ENCODE measurements around the gene ZNF414. TPM values are rescaled to one million over a fixed set of nuclear protein-coding genes. Genes with fewer than 3 reads are reported as not detected.
"Not testable (repeated sequence)": the region's sequence is repeated elsewhere in the genome, so short reads cannot be mapped to it uniquely, and the experiment has no call there.

The ZNF414 gene, protein sequence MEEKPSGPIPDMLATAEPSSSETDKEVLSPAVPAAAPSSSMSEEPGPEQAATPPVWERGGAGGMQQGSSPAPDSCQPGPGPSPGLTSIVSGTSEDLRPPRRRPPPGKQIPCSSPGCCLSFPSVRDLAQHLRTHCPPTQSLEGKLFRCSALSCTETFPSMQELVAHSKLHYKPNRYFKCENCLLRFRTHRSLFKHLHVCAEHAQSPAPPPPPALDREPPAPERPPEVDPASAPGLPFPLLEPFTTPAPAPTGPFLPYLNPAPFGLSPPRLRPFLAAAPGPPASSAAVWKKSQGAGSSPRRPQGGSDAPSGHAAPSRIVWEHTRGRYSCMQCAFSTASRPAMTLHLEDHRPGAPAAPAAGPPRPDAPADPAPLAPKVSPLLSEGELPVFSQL
- 18.5 TPM for total RNA-seq
- long read RNA-seq, partial matches to known transcripts: 2 of 4 reads
- long read RNA-seq, other reads (novel, unspliced or antisense): 1 of 4 reads

DNA sequence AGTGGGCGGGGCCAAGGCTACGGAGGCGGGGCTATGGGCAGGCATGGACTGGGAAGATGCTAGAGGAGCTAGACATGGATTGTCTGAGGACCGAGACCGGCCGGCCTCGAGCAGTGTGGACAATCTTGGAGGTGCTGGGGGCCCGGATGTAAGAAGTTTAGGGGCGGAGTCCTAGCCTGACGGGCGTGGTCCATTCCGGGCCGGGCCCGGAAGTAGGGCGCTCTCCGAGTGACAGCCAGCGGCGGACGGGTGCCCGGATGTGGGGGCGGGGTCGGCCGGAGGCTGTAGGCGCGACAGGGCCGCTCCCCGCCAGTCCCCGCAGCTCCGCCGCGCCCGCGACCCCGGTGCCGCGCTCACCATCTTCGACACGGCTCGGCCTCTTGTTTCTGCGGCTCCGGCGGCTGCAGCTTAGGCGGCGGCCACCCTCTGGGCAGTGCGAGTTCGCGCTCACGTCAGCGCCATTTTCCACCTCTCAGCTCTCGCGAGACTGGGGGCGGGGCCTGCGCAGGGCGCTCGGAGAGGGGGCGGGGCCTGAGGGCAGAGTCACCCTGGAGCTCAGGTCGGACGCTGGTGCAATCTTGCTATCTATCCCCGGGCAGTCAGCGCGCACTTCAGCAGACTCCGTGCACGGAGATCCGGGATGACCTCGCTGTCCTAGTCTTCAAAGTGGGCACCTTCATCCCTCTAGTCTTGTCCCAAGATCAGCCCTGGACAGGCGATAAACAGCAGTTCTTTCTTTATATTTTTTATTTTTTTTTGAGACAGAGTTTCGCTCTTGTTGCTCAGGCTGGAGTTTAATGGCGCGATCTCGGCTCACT, at the start of gene ZNF414:
ZNF414 (minus strand) TSS at position 481 of the 818 bp plus-strand sequence; CDS start at position 360, 121 bp downstream.
- peak; percentile 98 for DNase-seq (ENCODE audit: low spot score)

DNA sequence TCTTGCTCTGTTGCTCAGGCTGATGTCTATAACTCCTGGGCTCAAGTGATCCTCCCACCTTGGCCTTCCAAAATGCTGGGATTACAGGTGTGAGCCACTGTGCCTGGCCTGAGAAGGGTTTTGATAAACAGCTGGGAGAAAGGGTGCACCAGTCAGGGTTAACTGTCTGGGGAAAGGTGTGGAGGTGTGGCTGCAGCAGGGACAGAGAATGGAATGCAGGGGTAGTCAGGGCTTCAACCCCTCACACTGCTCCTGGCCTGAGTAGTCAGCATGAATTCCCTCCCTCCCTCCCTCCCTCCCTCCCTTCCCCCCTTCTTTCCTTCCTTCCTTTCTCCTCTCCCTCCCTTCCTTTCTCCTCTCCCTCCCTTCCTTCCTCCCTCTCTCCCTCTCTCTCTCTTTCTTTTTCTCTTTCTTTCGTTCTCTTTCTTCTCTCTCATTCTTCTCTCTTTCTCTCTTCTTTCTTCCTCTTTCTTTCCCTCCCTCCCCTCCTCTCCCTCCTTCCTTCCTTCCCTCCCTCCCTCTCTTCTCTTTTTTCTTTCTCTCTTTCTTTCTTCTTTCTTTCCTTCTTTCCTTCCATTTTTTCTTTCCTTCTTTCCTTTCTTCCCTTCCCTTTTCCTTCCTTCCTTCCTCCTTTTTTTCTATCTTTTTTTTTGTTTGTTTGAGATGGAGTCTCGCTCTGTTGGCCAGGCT, 47.3 kb upstream of the ZNF414 start:
- DNase-seq (ENCODE audit: low spot score): no peak

DNA sequence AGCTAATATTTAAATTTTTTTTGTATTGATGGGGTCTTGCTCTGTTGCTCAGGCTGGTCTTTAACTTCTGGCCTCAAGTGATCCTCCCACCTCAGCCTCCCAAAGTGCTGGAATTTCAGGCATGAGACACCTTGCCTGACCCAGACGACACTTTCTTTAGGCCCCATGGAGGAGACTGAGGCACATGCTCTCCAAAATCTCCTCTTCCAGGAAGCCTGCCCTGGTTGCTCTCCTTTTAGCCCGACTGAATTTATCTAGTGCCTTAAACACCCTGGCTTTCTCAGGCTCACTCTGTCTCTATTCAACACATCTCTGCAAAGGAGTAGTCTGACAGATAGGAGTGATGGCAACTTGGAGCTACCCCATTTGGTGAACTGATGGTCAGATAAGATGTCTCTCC, 44.4 kb upstream of the ZNF414 start:
- DNase-seq (ENCODE audit: low spot score): no peak

DNA sequence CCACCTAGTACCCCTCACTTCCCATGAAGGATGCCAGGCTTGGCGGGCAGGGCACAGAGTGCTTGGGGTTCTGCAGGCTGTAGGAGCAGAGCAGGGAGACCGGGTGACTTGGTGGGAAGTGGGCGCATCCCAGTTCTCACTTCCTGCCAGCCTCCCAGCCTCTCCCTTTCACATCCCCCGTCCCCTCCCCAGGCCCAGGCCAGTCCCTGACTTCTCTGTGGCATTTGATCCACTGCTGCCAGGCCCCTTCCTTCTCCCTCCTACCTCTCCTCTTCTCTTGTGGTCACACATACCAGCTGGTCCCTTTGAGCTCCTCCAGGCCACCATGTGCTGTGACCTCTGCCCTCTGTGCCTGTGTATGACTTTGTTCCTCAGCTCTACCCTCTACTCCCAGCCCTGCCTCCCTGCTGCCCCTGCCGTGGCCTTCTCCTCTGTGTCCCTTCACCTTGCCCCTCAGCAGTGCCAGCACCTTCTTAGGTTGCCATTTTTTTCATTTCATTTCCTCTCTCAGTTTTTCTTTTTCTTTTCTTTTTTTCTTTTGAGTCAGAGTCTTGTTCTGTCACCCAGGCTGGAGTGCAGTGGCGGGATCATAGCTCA, 43.8 kb upstream of the ZNF414 start:
- DNase-seq (ENCODE audit: low spot score): no peak

DNA sequence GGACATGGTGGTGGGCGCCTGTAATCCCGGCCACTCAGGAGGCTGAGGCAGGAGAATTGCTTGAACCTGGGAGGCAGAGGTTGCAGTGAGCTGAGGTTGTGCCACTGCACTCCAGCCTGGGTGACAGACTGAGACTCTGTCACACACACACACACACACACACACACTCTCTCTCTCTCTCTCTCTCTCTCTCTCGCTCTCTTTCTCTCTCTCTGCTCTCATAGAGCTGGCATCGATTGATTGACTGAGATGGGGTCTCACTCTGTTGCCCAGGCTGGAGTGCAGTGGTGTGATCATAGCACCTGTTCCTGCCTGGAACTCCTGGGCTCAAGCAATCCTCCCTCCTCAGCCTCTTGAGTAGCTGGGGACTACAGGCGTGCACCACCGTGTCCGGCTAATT, 39.8 kb upstream of the ZNF414 start:
- DNase-seq (ENCODE audit: low spot score): not testable (repeated sequence)

DNA sequence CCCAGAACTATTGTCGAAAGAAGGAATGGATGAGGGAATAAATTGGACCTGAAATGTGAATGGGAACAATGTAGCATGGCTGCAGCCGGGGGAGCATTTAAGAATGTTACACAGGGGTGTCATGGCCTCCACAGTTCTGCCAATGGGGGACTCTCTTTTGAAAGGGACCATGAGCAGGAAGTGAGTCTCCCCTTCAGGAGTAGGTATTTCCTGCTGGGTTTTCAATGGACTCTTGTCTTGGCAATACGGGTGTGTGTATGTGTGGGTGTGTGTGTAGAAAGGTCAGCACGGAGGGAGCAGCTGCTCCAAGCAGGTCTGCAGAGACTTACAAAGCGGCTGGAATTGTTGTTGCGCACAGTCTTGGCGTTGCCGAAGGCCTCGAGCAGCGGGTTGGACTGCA, 38.8 kb upstream of the ZNF414 start:
- DNase-seq (ENCODE audit: low spot score): no peak

DNA sequence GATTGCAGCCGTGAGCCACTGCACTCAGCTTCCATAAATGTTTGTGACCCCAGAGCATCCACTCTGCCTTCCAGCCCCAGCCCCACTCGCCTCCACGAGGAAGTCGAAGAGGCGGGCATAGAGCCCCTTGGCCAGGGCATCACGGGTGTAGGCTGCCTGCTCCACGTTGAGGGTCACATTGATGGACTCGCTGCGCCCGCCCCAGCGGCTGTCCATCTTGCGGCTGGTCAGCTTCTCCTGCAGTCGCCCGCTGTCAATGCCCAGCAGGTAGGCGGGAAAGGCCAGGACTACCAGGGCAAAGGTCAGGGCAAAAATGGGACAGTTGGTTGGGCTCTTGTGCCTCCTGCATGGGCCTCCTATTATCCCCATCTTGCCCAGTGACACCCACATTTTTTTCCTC, 36.1 kb upstream of the ZNF414 start:
- no peak for DNase-seq (ENCODE audit: low spot score)

DNA sequence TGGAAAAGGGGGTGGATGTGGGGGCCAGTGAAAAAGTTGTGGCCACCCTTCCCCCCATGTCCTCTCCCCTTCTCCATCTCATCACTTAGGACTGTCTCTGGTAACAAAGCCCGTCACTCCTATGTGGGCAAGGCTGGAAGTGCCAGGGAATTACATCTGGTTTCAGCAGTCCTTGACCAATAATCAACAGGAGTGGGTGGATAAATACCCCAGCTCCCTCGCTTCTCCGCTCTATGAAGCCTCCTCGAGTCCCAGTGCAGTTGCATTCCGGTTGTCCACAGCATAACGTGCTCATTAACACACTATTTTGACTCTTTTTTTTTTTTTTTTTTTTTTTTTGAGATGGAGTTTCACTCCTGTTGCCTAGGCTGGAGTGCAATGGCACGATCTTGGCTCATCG, 31.8 kb upstream of the ZNF414 start:
- no peak for DNase-seq (ENCODE audit: low spot score)

DNA sequence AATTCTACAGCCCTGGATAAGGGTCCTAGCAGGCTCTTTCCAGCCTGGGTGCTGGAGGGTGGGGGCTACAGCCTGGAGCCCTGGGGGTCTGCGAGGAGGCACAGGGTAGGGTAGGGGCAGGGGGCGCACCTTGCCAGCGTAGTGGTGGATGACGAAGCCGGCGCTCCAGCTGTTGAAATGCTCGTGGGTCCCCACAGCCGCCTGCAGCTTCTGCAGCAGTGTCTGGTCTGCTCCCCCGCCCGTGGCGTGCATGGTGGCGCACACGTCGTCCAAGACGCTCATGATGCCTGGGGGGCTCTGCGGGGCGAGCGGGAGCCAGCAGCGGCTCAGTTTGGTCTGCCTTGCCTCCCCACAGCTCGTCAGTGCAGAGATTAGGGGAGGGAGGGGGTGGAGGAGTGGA, 30.2 kb upstream of the ZNF414 start:
- DNase-seq (ENCODE audit: low spot score): no peak

DNA sequence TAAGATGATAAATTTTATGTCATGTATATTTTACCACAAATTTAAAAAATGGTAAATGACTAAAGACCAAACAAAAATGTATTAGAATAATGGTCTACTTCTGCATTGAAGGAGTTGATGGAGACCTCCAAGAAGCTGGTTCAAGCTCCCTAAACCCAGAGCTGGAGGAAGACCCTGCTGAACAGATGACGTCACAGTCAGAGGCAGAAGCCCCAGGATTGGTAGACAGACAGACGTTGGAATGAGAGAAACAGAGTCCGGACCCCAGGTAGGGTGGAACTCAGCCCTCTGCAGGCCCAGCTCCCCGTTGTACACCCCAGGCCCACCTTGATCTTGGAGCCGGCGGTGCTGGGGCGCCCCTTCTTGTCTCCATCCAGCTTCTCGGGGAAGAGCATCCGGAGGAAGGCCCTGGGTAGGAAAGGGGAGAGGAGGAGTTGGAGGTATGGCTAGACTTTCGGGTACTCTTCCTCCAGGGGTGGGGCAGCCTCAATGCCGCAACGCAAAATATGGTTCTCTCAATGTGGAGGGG, 25.7 kb upstream of the ZNF414 start:
- DNase-seq (ENCODE audit: low spot score): no peak

DNA sequence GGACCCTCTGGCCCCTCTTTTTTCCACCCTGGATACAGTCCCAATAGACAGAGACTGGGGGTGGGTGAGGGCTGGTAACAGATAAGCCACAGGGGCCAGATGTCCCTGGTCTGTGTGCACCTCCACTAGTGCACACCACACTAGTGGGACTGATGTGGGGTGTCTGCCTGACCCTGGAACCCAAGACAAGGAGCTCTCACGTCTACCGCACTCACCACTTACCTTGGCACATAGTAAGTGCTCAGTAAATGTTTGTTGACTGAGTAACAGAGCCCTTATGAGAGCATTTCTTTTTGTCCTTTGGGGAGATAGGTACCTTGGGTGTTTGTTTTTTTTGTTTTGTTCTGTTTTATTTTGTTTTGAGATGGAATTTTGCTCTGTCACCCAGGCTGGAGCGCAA, 23.1 kb upstream of the ZNF414 start:
- DNase-seq (ENCODE audit: low spot score): no peak

DNA sequence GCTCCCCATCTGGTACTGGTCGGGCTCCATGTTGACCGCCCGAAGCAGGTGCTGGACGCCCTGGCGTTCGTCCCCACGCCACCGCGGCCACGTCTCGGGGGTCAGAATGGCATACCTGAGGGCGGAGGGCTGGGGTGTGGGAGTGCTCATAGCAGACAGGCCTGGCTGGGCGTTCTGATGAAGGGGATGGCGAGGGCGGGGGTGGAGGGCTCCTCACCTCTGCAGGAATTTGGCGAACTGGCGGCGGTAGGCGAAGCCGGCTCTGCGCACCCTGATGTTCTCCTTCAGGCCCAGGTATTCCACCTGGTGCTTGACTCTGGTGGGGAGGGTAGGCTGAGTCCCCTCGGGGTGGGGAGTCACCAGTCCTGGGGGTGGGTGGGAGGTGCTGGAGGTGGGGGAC, 22.3 kb upstream of the ZNF414 start:
- no peak for DNase-seq (ENCODE audit: low spot score)

DNA sequence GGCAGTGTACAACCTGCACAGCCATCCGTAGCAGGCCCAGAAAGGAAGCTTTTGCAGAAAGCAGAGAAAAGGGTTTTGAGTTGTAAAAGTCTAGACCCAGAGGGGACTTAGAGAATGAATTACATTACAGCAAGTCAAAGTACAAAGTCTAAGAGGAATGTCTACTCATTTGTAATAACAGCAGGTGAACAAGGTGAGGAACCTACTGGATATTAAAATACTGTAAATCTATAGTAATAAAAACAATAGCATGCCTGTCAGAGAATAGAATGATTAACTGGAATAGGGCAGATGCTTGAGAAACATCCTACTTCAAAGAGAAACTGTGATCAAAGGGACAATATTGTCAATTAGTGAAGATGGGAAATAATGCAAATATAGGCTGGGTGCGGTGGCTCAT, 18.3 kb upstream of the ZNF414 start:
- no peak for DNase-seq (ENCODE audit: low spot score)

DNA sequence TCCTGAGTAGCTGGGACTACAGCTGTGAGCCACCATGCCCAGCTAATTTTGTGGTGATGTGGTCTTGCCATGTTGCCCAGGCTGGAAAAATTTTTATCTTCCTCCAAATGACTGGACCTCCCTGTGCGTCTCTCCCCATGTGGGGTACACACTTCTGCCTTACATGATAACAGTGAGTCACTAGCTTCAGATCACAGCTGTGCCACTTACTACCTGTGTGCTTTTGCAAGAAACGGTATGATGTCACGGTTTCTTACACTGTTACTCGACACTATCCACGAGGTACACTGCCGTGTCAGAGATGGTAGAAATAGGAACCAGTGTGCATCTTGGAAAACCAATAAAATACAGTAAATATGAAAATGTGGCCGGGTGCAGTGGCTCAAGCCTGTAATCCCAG, 17.5 kb upstream of the ZNF414 start:
- DNase-seq (ENCODE audit: low spot score): no peak

DNA sequence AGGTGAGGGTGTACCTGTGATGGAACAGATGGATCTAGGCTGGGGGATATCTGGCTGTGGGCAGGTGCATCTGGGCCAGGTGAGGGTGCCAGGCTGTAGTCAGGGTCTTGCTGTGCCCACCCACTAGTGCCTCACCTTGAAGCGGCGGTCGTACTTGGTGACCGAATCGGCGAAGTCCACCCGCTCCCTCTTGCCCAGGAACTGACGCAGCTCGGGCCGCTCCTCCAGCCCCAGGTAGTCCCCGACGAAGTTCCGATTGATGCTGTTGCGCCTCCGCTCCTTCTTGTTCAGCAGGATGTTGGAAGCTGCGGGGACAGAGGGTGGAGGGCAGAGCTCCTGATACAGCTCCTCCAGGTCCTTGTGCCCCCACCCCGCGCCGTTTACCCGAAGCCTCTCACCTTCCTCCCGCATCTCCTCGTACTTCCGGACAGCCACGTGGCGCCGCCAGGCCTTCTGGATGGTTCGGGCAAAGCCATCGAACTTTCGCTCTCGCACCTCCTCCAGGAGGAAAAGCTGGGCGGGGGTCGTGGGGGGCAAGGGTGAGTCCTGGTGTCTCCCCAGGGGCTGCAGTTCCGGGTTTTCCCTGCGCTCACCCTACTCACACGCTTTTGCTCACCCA, 16.2 kb upstream of the ZNF414 start:
- no peak for DNase-seq (ENCODE audit: low spot score)

DNA sequence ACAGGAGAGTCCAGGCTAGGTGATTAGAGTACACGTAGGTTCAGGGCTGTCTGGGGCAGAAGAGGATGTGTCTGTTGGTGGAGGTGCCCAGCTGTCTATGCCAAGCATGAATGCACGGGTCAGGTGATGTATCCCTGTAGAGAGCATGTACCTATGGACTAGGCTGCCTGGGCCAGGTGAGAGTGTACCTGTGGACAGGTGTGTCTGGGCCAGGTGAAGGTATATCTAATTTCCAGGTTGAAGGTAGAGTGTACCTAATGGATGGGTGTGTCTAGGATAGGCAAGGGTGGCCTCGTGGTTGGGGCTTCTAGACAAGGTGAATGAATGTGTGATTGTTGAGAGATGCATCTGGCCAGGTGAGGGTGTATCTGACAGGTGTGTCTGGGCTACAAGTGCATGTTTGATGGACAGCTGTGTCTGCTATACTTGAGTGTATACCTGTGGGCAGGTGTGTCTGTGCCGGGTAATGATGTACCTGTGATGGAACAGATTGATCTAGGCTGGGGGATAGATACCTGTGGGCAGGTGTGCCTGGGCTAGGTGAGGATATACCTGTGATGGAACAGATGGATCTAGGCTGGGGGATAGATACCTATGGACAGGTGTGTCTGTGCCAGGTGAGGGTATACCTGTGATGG, 15.5 kb upstream of the ZNF414 start:
- DNase-seq (ENCODE audit: low spot score): no peak

DNA sequence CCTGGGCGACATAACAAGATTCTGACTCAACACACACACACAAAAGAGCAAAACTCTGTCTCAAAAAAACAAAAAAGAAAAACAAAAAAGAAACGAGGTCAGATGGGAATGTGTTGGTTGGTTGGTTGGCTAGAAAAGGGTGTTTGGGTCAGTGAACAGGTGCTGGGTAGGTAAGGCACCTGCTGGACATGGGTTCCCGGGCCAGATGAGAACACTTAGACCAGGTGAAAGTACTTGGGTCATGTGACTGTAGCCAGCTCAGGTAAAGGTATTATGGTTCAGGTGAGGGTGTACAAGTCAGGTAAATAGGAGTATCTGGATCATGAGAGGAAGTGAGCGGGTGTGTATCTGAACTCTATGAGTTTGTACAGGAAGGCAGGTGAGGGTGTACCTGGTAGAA, 14.5 kb upstream of the ZNF414 start:
- no peak for DNase-seq (ENCODE audit: low spot score)

DNA sequence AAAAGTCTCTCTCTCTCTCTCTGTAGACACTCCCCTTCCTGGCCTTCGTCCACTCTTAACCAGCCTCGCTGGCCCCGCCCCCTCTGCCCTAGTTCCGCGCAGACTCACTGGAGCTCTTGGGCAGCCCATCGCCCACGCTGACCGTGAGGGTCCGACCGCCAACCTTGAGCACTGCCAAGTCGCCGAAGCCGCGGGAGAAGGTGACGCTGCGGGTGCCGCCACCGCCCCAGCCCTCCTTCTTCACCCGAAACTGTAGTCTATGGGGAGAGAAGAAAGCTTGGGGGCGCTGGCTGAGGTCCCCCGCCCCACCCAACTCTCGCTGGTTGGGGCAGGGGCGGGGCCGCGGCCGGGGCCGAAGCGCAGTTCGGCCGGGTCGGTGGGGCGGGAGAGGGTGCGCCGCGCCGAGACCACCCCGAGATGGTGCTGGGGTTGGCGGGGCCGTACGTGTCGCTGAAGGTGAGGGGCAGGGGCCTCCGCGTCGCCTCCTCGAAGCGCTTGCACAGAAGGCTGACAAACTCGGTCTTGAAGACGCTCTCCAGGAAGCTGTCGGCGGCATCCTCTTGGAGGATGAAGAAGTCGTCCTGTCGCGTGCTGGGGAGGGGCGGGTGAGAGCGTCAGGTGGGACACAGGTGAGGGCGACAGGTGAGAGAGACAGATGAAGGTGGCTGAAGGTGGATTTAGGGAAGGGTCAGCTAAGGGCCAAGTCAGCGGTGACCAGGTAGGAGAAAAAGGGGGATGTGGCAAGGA, 12.6 kb upstream of the ZNF414 start:
- DNase-seq (ENCODE audit: low spot score): peak; percentile 94

DNA sequence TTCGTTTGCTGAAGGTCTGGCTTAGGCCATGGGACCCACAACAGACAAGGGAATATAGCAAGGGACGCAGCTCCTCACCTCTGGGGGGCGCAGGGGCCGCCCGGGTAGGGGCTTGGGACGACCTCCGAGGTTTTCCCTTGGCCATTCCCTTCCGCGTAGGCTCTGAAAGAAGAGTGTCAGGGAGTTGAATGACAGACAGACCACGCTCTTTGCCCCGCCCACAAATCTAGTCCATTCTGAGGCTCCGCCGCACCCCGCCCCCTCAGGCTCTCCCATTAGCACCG, 11.4 kb upstream of the ZNF414 start:
- DNase-seq (ENCODE audit: low spot score): no peak

DNA sequence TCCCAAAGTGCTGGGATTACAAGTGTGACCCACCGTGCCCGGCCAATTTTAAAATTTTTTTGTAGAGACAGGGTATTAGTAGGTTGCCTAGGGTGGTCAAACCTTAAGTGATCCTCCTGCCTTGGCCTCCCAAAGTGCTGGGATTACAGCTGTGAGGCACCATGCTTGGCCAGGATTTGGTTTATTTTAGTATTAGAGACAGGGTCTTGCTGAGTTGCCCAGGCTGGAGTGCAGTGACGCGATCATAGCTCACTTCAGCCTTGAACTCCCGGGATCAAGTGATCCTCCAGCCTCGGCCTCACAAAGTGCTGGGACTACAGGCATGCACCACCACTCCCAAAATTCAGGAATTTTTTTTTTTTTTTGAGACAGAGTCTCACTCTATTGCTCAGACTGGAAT, 5.4 kb upstream of the ZNF414 start:
- no peak for DNase-seq (ENCODE audit: low spot score)

Measured in mesenteric fat pad (tissue), 1 donor.